Ecto neural progenitor cell (in vitro differentiated cells): ENCODE data around the gene RBP7.
"Not testable (repeated sequence)": the region's sequence is repeated elsewhere in the genome, so short reads cannot be mapped to it uniquely, and the experiment has no call there.

Source experiments
- DNase-seq: peaks from one replicate; pipeline ENCODE4 v3.0.0-alpha.2; 2018; ENCODE audit warnings: low spot score

Gene RBP7

DNA sequence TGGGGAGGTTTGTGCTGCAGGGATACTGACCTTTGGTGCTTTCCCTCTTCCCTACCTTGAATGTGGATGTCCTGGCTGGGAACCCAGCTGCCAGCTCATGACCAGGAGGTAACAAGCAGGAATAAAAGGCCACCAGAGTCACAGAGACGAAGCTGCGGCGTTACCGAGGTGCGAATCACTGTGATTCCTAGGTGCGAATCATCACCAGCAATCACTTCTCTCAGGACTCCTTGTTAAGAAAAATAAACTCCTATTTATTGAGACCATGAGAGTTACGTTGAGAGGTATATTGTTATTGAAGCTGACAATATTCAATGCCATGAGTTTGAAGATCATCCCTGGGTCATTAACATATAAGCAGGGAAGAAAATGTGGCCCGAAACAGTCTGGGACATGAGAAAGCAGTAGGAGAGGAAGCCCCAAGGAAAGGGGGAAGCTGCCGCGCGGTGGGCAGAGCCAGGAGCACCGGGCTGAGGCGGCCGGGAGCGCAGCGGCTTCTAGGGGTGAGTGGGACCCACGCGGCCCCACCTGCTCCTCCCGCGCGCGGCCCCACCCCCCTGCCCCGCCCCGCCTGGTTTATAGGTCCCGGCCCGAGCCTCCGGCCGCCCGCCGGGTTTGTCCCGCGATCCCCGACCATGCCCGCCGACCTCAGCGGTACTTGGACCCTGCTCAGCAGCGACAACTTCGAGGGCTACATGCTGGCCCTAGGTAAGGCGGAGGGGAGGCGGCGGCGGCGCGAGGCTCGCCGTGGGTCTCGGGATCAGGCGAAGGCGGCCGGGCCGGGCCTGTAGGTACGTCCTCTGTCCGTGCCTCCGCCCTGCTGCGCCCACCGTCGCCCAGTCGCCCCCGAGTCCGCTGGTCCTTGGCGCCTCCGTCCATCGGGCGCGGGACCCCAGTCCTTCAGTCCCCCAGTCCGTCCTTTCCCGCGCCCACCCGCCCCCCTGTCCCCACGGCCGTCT, at the start of gene RBP7:
Gene RBP7, plus strand, starts transcription at position 605 of the 959 bp plus-strand sequence. Its CDS starts 31 bp downstream, at position 636.
- peak; percentile 55 for DNase-seq

DNA sequence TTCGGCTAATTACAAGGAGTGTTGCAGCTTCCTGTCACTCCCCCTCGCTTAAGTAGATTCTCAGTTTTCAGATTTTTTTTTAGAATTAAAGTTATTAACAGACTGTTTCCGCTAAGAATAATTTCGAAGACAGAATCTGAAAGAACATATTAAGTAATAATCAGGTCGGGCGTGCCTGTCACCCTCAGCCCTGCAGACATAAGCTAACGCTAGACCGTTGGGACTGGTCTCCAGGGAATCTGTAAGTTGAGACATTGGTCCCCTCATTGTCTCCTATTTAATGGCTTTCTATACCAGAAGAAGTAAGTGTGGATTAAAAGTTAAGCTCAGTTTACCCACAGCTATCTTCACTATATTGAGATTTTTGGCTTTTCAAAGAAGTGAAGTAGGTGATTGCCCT, 39.3 kb upstream of the RBP7 start:
- no peak for DNase-seq

DNA sequence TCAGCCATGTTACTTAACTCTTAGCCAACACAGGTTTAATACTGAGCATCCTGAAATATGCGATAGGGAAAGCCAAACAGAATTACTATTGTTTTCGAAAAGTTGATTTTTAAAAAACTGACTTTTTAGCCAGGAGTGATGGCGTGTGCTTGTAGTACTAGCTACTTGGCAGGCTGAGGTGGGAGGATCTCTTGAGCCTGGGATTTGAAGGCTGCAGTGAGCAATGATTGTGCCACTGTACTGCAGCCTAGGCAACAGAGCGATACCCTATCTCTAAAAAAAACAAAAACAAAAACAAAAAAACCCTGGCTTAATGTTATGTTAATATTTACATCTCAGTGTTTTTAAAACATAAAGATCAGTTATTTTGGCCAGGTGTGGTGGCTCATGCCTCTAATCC, 37.0 kb upstream of the RBP7 start:
- DNase-seq, result no peak

DNA sequence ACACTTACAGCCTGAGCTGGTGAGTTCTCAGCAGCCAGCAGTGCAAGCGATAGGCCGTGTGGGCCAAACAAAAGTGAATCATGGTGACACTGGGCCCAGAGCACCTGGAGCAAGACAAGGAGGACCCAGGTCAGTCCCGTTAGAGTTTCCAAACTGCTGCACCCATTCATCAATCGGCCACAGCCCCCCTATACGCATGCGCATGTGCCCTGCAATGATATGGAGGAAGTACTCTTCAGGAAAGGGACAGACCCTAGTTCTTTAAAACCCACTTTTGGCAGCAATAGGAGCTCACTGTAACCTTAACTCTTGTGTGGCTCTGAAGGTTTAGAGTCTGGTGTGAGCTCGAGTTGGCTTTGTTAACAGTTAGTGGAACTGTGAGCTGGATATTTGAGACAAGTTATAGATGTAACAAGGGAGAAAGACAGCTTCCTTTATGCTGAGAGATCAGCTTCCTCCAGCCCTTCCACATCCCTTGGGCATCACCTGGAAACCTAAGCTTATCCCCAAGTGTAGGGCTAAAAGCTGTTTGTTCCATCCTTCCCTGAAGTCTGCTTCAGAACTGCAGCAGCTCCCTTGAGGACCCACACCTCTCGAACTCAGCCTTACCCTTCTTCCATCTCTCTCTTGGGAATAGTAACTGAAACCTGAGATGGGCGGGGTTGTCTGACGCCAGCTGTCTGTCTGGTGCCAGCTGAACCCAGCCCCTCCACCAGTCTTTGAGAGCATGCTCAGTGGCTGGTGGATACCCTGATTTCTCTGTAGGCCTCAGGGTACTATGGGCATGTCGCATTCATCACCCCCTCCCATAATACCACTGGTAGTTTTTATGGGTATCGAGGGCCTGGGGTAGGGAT, 36.1 kb upstream of the RBP7 start:
- peak; percentile 61 for DNase-seq

DNA sequence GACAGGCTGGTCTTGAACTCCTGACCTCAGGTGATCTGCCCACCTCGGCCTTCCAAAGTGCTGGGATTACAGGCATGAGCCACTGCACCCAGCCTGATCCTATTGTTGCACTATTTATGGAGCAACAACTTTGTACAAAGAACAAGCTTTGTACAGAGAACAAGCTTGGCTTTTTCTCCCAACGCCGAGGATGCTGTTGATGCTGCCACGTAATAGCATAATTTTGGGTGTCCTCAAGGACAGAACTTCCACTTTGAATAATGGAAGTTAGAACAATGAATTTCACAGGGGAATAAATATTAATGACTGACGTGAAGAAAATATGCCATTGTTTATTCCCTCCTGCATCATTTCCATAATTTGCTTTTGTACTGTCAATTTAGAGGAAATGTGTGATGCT, 12.8 kb upstream of the RBP7 start:
- DNase-seq, result no peak

DNA sequence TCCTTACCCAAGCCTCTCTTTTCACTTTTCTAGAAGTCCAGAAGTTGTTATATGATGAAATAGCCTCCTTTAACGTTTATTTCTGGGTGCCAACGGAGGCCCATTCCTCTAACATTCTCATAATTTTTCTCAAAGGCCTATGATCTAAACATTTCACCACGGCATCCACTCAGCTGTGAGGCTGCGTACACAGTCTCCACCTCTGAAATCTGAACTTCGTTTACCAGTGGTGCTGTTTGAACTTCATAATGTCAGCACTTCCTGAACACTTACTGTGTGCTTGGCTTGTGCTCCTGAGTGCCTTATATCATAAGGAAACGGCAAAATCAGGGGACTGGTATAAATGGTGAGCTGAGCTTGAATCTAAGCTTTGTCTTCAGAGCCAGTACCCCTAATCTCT, 12.0 kb upstream of the RBP7 start:
- no peak for DNase-seq

DNA sequence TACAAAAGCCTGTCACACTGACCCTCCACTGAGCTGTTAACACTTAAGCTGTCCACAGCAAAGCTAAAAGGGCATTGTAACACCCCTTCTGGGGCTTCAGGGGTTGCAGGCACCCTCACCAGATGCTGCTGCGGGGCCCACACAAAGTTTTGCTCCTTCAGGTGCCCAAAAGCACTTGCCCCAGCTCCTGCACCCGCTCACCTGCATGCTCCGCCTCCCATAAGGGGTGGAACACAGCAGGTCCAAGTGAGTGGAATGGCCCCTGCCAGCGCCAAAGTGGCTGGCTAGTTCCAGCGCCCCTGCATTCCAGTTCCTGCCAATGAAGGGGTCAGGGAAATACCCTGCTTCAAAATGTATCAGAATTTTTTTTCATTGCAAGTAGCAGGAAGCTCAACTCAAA, 7.3 kb upstream of the RBP7 start:
- no peak for DNase-seq

DNA sequence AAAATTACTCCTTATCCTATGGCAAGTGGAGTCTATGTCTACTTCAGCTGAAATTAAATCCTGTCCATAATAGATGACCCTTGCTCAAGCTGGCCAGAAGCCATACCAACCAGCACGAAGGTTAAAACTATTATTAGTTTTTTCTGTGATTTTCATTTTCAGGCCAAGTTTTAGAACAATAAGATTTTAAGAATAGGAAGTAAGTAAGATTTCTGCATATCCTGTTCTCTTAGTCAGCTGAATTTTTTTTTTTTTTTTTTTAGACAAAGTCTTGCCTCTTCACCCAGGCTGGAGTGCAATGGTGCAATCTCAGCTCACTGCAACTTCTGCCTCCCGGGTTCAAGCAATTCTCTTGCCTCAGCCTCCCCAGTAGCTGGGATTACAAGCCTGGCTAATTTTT, 6.1 kb upstream of the RBP7 start:
- DNase-seq, result no peak

DNA sequence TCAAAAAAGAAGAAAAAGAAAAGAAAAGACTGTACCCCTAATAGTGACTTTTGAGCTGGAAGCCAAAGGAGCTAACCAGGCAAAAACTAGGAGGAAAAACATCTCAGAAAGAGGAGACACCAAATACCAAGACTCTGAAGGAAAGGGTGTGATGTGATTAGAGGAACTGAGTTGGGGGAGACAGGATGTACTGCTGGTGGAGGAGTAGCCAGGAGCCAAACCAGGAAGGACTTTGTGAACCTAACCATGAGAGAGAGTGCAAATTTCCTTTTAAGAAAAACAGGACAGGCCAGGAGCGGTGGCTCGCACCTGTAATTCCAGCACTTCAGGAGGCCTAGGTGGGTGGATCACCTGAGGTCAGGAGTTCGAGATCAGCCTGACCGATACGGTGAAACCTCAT, 4.1 kb upstream of the RBP7 start:
- no peak for DNase-seq

GRCh38 chr1:9993561-9994075, 3.4 kb upstream of the RBP7 start:
- DNase-seq, result no peak

- no peak for DNase-seq
Observed at GRCh38 chr1:10001016-10001665, 4.1 kb downstream of the RBP7 start.

GRCh38 chr1:10005248-10005647, 8.2 kb downstream of the RBP7 start:
- DNase-seq, result not testable (repeated sequence)

- no peak for DNase-seq
Observed at GRCh38 chr1:10007169-10007568, 10.1 kb downstream of the RBP7 start.

GRCh38 chr1:10014016-10014415, 17.0 kb downstream of the RBP7 start:
- no peak for DNase-seq

DNA sequence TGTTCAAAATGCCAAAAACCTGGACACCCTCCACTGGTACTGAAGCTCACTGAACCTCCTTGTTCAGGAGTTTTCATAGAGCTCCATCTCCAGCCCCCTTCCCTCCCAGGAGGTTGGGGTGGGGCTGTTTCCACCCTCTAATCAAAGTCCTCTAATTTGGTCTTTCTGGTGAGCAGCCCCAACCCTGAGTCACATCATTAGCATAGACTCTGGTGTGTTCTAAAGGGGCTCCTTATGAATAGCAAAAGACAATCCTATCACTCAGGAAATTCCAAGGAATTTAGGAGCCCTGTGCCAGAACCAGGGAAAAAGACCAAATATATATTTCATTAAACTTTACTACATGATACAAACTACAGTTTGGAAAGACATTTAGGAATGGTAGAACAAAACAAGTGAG, 22.5 kb downstream of the RBP7 start:
- no peak for DNase-seq

- no peak for DNase-seq
Observed at GRCh38 chr1:10020086-10020485, 23.1 kb downstream of the RBP7 start.

GRCh38 chr1:10020678-10021077, 23.6 kb downstream of the RBP7 start:
- not testable (repeated sequence) for DNase-seq

DNA sequence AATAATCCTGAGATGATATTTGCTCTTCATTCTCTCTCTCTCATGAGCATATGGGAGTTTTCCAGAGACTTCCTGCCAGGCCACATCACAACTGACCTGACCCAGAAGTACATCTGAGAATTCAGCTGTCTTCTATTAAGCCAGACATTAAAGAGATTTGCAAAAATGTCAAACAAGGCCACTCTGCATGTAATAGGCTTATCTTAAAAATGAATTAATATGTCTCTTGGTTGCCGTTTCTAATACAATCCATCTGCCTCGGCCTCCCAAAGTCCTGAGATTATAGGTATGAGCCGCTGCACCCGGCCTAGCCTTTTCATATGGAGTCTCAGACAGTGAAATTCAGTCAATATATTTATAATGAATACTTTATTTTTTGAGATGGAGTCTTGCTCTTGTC, 25.0 kb downstream of the RBP7 start:
- DNase-seq, result not testable (repeated sequence)

DNA sequence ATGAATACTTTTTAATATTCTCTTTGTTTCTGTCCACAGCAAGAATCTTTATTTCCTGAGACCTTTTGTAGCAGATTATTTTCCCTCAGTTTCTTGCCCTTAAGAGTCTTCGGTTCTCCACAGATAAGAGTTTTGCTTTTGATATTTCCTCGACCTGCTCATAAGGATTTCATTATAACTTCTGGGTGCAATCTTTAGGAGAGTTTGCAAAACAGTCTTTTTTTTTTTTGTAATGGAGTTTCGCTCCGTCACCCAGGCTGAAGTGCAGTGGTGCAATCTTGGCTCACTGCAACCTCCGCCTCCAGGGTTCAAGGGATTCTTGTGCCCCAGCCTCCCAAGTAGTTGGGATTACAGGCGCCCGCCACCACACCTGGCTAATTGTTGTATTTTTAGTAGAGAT, 25.6 kb downstream of the RBP7 start:
- no peak for DNase-seq

GRCh38 chr1:10025354-10025753, 28.3 kb downstream of the RBP7 start:
- no peak for DNase-seq

DNA sequence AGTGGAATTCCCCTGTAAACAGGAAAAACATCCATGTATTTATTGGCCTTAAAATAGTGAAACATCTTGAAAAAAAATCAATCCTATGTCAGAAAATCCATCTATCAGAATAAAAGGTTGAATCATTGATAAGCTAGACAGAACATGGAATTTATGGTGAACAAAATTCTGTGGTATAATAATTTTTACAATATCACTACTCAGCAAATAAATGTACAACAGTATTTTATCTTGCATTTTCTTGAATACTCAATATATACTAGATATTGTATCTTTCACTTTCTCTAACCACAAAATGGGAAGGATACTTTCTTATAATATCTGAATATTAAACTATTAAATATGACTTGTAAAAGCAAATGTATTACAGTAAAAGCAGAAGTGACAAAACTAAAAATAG, 30.0 kb downstream of the RBP7 start:
- DNase-seq, result no peak

DNA sequence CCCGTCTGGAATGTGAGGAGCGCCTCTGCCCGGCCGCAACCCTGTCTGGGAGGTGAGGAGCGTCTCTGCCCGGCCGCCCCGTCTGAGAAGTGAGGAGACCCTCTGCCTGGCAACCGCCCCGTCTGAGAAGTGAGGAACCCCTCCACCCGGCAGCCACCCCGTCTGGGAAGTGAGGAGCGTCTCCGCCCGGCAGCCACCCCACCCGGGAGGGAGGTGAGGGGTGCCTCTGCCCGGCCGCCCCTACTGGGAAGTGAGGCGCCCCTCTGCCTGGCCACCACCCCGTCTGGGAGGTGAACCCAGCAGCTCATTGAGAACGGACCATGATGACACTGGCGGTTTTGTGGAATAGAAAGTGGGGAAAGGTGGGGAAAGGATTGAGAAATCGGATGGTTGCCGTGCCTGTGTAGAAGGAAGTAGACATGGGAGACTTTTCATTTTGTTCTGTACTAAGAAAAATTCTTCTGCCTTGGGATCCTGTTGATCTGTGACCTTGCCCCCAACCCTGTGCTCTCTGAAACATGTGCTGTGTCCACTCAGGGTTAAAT, 32.0 kb downstream of the RBP7 start:
- DNase-seq, result not testable (repeated sequence)
